K562 (cell line): ENCODE measurements around the gene EXOSC1. TPM values are rescaled to one million over a fixed set of nuclear protein-coding genes. Genes with fewer than 3 reads are reported as not detected.

Source experiments
- COPS2 ChIP-seq: fragments of 450-650 bp; conservative IDR thresholded peaks from 2 replicates; pipeline ENCODE4 v1.6.1; 2016; ENCODE audit warnings: mild to moderate bottlenecking, moderate library complexity
- ELF1 ChIP-seq: fragments of 200-800 bp; sonication (Bioruptor generic); IDR thresholded peaks from 2 replicates; pipeline ENCODE4 v1.6.1; 2016; ENCODE audit warnings: missing genetic modification characterization, missing compliant biosample characterization
- KAT2B ChIP-seq: IDR thresholded peaks from one replicate; pipeline ENCODE4 v1.6.1; 2012; ENCODE audit warnings: low read depth, mild to moderate bottlenecking, control low read depth, inconsistent platforms, low read length, moderate library complexity
- MCM7 ChIP-seq, 2 experiments: fragments of 450-650 bp; IDR thresholded peaks; 2 replicates each; pipeline ENCODE4 v1.6.1; 2016 to 2018
- RBFOX2 ChIP-seq: fragments of 200-400 bp; formaldehyde crosslinking; IDR thresholded peaks from 2 replicates; pipeline ENCODE4 v1.6.1; 2017; ENCODE audit warnings: low read depth, mild to moderate bottlenecking, low read length, moderate library complexity
- SIN3B ChIP-seq: fragments of 450-650 bp; IDR thresholded peaks from 2 replicates; pipeline ENCODE4 v1.6.1; 2017; ENCODE audit warnings: low read depth, mild to moderate bottlenecking, moderate library complexity
- WHSC1 ChIP-seq: IDR thresholded peaks from one replicate; pipeline ENCODE4 v1.6.1; 2012; ENCODE audit warnings: low read length, control low read depth, inconsistent platforms
- ZNF316 ChIP-seq: fragments of 450-650 bp; IDR thresholded peaks from 2 replicates; pipeline ENCODE4 v1.6.1; 2016
- ZNF354B ChIP-seq: fragments of 250-450 bp; sonication (Bioruptor Pico); IDR thresholded peaks from 2 replicates; pipeline ENCODE4 v1.4.0; 2020
- ZNF766 ChIP-seq: fragments of 200-800 bp; sonication (Bioruptor generic); conservative IDR thresholded peaks from 2 replicates; pipeline ENCODE4 v1.6.1; 2016; ENCODE audit warnings: missing genetic modification characterization, missing compliant biosample characterization
- polyA plus RNA-seq, 8 experiments: library from polyadenylated mRNA; depleted of rRNA in 4 of 8; stranded (reverse) in 5 of 8; unstranded in 3 of 8; fragments of >200 nt; fragmentation: Nextera tagmentation in 2 of 8; fragmentation: Illumina TruSeq in 1 of 8; extraction: Ambion mirVana in 2 of 8; extraction: Trizol in 1 of 8; gene quantifications; 2 replicates each; pipeline versions ENCODE4 v1.2.1 to v1.2.3, GENCODE V29; 2011 to 2014; ENCODE audit warnings: inconsistent platforms in 1 of 8, missing spikeins in 1 of 8
- total RNA-seq, 7 experiments: library from RNA; depleted of rRNA in 6 of 7; stranded (reverse); fragments of >200 nt in 6 of 7; fragmentation: Illumina TruSeq in 2 of 7; extraction: Trizol in 2 of 7; gene quantifications; 2 replicates each; pipeline versions ENCODE4 v1.2.1 to v1.2.3, GENCODE V29; 2011 to 2021; ENCODE audit warnings: low replicate concordance in 1 of 7
- TF ChIP-seq, protein P1 (sequence below): fragments of 200-600 bp; sonication (generic); IDR thresholded peaks from one replicate; pipeline ENCODE4 v1.6.1; 2012; ENCODE audit warnings: mild to moderate bottlenecking, low read depth, low read length, inconsistent platforms
- TF ChIP-seq, protein P2 (sequence below), 3 experiments: IDR thresholded peaks in 2 of 3; conservative IDR thresholded peaks in 1 of 3; 2 replicates each; pipeline ENCODE4 v1.5.1; 2011 to 2012; ENCODE audit warnings: low read length in 3 of 3, mild to moderate bottlenecking in 3 of 3, control low read depth in 2 of 3, improper control_type of control experiment in 1 of 3, inconsistent platforms in 1 of 3, low read depth in 1 of 3, mixed read lengths in 1 of 3, moderate library complexity in 1 of 3; ENCODE audit not compliant: insufficient read depth in 2 of 3

EXOSC1 gene
- total and polyA plus RNA-seq, 9 of the 15 experiments (the other 6 are each of a cell fraction or from before 2014, with no cell fraction given) = 44.3 to 117 (median 67.0) TPM

DNA sequence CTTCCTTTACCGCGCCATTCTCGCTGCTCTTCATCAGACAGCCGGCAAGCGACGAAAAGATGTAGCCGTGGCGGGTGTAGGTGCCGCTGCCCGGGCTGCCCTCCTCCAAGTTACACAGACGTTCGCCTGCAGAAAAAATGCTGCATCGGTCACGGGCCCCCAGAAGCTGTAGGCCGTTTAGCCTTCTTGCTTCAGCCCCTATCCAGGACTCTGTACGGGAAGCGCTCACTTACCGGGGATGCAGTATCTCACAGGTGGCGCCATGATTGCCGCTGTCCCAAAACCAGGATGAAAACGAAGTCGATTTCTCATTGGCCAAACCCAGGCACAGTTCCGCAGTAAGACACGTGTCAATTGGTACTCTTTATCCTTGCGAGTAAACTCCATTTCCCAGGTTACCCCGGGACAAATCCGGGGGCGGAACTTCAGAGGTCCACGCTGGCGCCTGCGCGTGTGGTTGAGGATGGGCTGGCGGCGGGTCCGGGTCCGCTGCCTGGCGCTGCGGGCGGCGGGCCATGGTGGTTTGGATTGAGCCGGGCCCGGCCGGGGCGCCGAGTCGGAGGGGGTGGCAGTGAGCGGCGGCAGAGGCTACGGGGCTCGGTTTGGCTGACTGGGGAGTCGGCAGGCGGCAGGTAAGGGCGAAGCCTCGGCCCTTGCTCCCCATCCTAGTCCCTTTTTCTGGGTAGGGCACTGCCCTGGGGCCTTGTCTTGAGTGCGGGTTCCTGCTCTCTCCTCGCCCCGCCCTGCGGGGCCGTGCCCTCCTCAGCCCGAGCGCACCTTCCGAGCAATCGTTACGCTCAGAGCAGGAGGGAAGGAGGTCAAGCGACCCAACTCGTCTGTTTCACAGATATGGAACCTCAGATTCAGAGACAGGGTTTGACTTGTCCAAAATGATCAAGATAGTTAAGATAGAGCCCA lies at the start of gene EXOSC1, which contains the start of gene ZDHHC16 (continued):
- TF ChIP-seq, protein P1, sequence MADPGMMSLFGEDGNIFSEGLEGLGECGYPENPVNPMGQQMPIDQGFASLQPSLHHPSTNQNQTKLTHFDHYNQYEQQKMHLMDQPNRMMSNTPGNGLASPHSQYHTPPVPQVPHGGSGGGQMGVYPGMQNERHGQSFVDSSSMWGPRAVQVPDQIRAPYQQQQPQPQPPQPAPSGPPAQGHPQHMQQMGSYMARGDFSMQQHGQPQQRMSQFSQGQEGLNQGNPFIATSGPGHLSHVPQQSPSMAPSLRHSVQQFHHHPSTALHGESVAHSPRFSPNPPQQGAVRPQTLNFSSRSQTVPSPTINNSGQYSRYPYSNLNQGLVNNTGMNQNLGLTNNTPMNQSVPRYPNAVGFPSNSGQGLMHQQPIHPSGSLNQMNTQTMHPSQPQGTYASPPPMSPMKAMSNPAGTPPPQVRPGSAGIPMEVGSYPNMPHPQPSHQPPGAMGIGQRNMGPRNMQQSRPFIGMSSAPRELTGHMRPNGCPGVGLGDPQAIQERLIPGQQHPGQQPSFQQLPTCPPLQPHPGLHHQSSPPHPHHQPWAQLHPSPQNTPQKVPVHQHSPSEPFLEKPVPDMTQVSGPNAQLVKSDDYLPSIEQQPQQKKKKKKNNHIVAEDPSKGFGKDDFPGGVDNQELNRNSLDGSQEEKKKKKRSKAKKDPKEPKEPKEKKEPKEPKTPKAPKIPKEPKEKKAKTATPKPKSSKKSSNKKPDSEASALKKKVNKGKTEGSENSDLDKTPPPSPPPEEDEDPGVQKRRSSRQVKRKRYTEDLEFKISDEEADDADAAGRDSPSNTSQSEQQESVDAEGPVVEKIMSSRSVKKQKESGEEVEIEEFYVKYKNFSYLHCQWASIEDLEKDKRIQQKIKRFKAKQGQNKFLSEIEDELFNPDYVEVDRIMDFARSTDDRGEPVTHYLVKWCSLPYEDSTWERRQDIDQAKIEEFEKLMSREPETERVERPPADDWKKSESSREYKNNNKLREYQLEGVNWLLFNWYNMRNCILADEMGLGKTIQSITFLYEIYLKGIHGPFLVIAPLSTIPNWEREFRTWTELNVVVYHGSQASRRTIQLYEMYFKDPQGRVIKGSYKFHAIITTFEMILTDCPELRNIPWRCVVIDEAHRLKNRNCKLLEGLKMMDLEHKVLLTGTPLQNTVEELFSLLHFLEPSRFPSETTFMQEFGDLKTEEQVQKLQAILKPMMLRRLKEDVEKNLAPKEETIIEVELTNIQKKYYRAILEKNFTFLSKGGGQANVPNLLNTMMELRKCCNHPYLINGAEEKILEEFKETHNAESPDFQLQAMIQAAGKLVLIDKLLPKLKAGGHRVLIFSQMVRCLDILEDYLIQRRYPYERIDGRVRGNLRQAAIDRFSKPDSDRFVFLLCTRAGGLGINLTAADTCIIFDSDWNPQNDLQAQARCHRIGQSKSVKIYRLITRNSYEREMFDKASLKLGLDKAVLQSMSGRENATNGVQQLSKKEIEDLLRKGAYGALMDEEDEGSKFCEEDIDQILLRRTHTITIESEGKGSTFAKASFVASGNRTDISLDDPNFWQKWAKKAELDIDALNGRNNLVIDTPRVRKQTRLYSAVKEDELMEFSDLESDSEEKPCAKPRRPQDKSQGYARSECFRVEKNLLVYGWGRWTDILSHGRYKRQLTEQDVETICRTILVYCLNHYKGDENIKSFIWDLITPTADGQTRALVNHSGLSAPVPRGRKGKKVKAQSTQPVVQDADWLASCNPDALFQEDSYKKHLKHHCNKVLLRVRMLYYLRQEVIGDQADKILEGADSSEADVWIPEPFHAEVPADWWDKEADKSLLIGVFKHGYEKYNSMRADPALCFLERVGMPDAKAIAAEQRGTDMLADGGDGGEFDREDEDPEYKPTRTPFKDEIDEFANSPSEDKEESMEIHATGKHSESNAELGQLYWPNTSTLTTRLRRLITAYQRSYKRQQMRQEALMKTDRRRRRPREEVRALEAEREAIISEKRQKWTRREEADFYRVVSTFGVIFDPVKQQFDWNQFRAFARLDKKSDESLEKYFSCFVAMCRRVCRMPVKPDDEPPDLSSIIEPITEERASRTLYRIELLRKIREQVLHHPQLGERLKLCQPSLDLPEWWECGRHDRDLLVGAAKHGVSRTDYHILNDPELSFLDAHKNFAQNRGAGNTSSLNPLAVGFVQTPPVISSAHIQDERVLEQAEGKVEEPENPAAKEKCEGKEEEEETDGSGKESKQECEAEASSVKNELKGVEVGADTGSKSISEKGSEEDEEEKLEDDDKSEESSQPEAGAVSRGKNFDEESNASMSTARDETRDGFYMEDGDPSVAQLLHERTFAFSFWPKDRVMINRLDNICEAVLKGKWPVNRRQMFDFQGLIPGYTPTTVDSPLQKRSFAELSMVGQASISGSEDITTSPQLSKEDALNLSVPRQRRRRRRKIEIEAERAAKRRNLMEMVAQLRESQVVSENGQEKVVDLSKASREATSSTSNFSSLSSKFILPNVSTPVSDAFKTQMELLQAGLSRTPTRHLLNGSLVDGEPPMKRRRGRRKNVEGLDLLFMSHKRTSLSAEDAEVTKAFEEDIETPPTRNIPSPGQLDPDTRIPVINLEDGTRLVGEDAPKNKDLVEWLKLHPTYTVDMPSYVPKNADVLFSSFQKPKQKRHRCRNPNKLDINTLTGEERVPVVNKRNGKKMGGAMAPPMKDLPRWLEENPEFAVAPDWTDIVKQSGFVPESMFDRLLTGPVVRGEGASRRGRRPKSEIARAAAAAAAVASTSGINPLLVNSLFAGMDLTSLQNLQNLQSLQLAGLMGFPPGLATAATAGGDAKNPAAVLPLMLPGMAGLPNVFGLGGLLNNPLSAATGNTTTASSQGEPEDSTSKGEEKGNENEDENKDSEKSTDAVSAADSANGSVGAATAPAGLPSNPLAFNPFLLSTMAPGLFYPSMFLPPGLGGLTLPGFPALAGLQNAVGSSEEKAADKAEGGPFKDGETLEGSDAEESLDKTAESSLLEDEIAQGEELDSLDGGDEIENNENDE = no peak
- no peak for TF ChIP-seq ZNF354B (CRISPR knock-in tag)
- TF ChIP-seq ZNF766 (CRISPR knock-in tag) = no peak
- no peak for TF ChIP-seq MCM7 (IDR thresholded peaks at IDR 0.05)
- TF ChIP-seq RBFOX2 = peak; percentile 82
- no peak for TF ChIP-seq KAT2B
- no peak for TF ChIP-seq COPS2
- no peak for TF ChIP-seq ZNF316
- no peak for TF ChIP-seq WHSC1
- TF ChIP-seq, protein P2, sequence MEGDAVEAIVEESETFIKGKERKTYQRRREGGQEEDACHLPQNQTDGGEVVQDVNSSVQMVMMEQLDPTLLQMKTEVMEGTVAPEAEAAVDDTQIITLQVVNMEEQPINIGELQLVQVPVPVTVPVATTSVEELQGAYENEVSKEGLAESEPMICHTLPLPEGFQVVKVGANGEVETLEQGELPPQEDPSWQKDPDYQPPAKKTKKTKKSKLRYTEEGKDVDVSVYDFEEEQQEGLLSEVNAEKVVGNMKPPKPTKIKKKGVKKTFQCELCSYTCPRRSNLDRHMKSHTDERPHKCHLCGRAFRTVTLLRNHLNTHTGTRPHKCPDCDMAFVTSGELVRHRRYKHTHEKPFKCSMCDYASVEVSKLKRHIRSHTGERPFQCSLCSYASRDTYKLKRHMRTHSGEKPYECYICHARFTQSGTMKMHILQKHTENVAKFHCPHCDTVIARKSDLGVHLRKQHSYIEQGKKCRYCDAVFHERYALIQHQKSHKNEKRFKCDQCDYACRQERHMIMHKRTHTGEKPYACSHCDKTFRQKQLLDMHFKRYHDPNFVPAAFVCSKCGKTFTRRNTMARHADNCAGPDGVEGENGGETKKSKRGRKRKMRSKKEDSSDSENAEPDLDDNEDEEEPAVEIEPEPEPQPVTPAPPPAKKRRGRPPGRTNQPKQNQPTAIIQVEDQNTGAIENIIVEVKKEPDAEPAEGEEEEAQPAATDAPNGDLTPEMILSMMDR (IDR thresholded peaks at IDR 0.05 in 2 of 3, conservative IDR thresholded peaks at IDR 0.05 in 1 of 3; ENCODE audit: insufficient read depth in 2 of 3, low read depth in 1 of 3, low read length in 3 of 3) = peak in 1 of 3 experiments; percentile 23; a peak in 1 of 6 replicates
- peak; percentile 93 for TF ChIP-seq SIN3B
- peak; percentile 56; the same call in 1 of the 2 replicates for TF ChIP-seq ELF1 (tag)
